Lower leg skin (tissue), 3 donors: Measurements from ENCODE around the gene RSBN1L.

Source experiments
- POLR2A ChIP-seq, 2 donors: fragments of 450-650 bp; IDR thresholded peaks; one replicate each; pipeline ENCODE4 v1.6.1; 2016 to 2017; ENCODE audit warnings: antibody characterized with exemption in 2 of 2, mild to moderate bottlenecking in 1 of 2, moderate library complexity in 1 of 2
- TF ChIP-seq, protein P1 (sequence below), 3 donors: fragments of 450-650 bp; IDR thresholded peaks; one replicate each; pipeline ENCODE4 v1.5.1; 2016; ENCODE audit warnings: antibody characterized with exemption in 3 of 3, mild to moderate bottlenecking in 3 of 3, moderate library complexity in 2 of 3

DNA sequence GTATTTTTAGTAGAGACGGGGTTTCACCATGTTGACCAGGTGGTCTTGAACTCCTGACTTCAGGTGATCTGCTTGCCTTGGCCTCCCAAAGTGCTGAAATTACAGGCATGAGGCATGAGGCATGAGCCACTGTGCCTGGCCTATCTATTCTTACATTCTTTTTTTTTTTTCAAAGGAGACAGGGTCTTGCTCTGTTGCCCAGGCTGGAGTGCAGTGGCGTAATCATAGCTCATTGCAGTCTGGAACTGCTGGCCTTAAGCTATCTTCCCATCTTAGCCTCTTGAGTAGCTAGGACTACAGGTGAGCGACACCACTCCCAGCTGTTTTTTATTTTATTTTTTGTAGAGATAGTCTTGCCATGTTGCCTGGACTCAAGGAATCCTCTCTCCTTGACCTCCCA lies 20.5 kb downstream of the RSBN1L start:
- TF ChIP-seq, protein P1, sequence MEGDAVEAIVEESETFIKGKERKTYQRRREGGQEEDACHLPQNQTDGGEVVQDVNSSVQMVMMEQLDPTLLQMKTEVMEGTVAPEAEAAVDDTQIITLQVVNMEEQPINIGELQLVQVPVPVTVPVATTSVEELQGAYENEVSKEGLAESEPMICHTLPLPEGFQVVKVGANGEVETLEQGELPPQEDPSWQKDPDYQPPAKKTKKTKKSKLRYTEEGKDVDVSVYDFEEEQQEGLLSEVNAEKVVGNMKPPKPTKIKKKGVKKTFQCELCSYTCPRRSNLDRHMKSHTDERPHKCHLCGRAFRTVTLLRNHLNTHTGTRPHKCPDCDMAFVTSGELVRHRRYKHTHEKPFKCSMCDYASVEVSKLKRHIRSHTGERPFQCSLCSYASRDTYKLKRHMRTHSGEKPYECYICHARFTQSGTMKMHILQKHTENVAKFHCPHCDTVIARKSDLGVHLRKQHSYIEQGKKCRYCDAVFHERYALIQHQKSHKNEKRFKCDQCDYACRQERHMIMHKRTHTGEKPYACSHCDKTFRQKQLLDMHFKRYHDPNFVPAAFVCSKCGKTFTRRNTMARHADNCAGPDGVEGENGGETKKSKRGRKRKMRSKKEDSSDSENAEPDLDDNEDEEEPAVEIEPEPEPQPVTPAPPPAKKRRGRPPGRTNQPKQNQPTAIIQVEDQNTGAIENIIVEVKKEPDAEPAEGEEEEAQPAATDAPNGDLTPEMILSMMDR (IDR thresholded peaks at IDR 0.05), result no peak
- TF ChIP-seq POLR2A (IDR thresholded peaks at IDR 0.05), result no peak
